Measurements from ENCODE around the gene ST8SIA1. TPM values are rescaled to one million over a fixed set of nuclear protein-coding genes. Genes with fewer than 3 reads are reported as not detected.

The ST8SIA1 gene
- polyA plus RNA-seq, 1 of the 3 experiments (the other 2 are of a cell fraction), result 0.12 TPM

DNA sequence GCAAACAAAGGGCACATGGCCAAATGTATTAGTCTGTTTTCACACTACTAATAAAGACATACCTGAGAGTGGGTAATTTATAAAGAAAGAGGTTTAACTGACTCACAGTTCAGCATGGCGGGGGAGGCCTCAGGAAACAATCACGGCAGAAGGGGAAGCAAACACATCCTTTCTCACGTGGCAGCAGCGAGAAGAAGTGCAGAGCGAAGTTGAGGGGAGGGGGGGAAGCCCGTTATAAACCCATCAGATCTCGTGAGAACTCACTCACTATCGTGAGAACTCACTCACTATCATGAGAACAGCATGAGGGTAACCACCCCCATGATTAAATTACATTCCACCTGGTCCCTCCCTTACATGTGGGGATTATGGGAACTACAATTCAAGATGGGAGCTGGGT is 66.1 kb downstream of the ST8SIA1 start:
- Histone ChIP-seq H3K4me2 (no peak overlapping the region), H3K79me2 (ENCODE audit: insufficient read depth) (no peaks in the 10 kb centered on the region), H3K27ac (ENCODE audit: low read depth in 2 of 2, low read length in 1 of 2) (no peak overlapping the region), H4K20me1 (ENCODE audit: insufficient read depth) (no peaks in the 10 kb centered on the region), H3K27me3 (ENCODE audit: insufficient read depth) (no peaks in the 10 kb centered on the region), H3K9ac (no peak overlapping the region), H3K9me3 (no peaks in the 10 kb centered on the region), H3K9me2 (no peaks in the 10 kb centered on the region), H3F3A (replicated peaks; ENCODE audit: insufficient read depth) (no peaks in the 10 kb centered on the region), H3K4me1 (ENCODE audit: control insufficient read depth in 1 of 2, insufficient read depth in 2 of 2, low read depth in 1 of 2, low read length in 1 of 2) (no peaks in the 10 kb centered on the region; a peak in 2 of 4 replicates), H3K4me3 (ENCODE audit: low read depth in 2 of 2, low read length in 1 of 2) (no peak overlapping the region), H3K36me3 (replicated peaks in 1 of 2; ENCODE audit: control insufficient read depth in 1 of 2, insufficient read depth in 2 of 2, low read length in 1 of 2) (no peaks in the 10 kb centered on the region), H2AFZ (ENCODE audit: low read depth) (no peak overlapping the region)
- ChIA-PET CTCF (no interaction called here), POLR2A (no interaction called here)
- TF ChIP-seq EP300 (IDR thresholded peaks at IDR 0.05; ENCODE audit: borderline replicate concordance in 1 of 2, low read depth in 1 of 2, low read length in 1 of 2), result no peak
- TF ChIP-seq, protein P1, sequence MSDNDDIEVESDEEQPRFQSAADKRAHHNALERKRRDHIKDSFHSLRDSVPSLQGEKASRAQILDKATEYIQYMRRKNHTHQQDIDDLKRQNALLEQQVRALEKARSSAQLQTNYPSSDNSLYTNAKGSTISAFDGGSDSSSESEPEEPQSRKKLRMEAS (IDR thresholded peaks at IDR 0.05; ENCODE audit: low read depth), result no peak
- no peak for TF ChIP-seq SIN3A (IDR thresholded peaks at IDR 0.05; ENCODE audit: borderline replicate concordance, low read depth, low read length)
- TF ChIP-seq ELF1 (IDR thresholded peaks at IDR 0.05), result no peak
- no peak for TF ChIP-seq FOXJ3 (CRISPR knock-in tag; IDR thresholded peaks at IDR 0.05)
- TF ChIP-seq POLR2AphosphoS5 (IDR thresholded peaks at IDR 0.05; ENCODE audit: low read depth, low read length), result no peak
- TF ChIP-seq TAF1 (IDR thresholded peaks at IDR 0.05; ENCODE audit: borderline replicate concordance, low read depth, low read length), result no peak
- no peak for TF ChIP-seq MEF2A (IDR thresholded peaks at IDR 0.05; ENCODE audit: borderline replicate concordance, low read depth)
- TF ChIP-seq RXRA (IDR thresholded peaks at IDR 0.05; ENCODE audit: borderline replicate concordance, low read depth), result no peak
- TF ChIP-seq EZH2phosphoT487 (IDR thresholded peaks at IDR 0.05; ENCODE audit: borderline replicate concordance, low read depth), result no peak
- TF ChIP-seq RCOR1 (IDR thresholded peaks at IDR 0.05; ENCODE audit: low read length), result no peak
- no peak for TF ChIP-seq YY1 (IDR thresholded peaks at IDR 0.05; ENCODE audit: low read depth)
- TF ChIP-seq RAD21 (IDR thresholded peaks at IDR 0.05; ENCODE audit: low read length), result no peak
- TF ChIP-seq, protein P2, sequence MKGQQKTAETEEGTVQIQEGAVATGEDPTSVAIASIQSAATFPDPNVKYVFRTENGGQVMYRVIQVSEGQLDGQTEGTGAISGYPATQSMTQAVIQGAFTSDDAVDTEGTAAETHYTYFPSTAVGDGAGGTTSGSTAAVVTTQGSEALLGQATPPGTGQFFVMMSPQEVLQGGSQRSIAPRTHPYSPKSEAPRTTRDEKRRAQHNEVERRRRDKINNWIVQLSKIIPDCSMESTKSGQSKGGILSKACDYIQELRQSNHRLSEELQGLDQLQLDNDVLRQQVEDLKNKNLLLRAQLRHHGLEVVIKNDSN (IDR thresholded peaks at IDR 0.05; ENCODE audit: borderline replicate concordance, low read depth), result no peak
- TF ChIP-seq, protein P3, sequence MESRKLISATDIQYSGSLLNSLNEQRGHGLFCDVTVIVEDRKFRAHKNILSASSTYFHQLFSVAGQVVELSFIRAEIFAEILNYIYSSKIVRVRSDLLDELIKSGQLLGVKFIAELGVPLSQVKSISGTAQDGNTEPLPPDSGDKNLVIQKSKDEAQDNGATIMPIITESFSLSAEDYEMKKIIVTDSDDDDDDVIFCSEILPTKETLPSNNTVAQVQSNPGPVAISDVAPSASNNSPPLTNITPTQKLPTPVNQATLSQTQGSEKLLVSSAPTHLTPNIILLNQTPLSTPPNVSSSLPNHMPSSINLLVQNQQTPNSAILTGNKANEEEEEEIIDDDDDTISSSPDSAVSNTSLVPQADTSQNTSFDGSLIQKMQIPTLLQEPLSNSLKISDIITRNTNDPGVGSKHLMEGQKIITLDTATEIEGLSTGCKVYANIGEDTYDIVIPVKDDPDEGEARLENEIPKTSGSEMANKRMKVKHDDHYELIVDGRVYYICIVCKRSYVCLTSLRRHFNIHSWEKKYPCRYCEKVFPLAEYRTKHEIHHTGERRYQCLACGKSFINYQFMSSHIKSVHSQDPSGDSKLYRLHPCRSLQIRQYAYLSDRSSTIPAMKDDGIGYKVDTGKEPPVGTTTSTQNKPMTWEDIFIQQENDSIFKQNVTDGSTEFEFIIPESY (IDR thresholded peaks at IDR 0.05; ENCODE audit: borderline replicate concordance, low read depth), result no peak
- no peak for TF ChIP-seq FOXM1 (IDR thresholded peaks at IDR 0.05; ENCODE audit: low read depth)
- TF ChIP-seq, protein P4, sequence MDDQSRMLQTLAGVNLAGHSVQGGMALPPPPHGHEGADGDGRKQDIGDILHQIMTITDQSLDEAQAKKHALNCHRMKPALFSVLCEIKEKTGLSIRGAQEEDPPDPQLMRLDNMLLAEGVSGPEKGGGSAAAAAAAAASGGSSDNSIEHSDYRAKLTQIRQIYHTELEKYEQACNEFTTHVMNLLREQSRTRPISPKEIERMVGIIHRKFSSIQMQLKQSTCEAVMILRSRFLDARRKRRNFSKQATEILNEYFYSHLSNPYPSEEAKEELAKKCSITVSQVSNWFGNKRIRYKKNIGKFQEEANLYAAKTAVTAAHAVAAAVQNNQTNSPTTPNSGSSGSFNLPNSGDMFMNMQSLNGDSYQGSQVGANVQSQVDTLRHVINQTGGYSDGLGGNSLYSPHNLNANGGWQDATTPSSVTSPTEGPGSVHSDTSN (IDR thresholded peaks at IDR 0.05), result no peak
- TF ChIP-seq NFIC (IDR thresholded peaks at IDR 0.05; ENCODE audit: borderline replicate concordance), result no peak
- no peak for TF ChIP-seq JUND (IDR thresholded peaks at IDR 0.05)
- no peak for TF ChIP-seq NRF1 (IDR thresholded peaks at IDR 0.05; ENCODE audit: low read depth, low read length)
- 33% methylated on average over 8 of the region's 8 CpGs for WGBS (ENCODE audit: low lambda C conversion rate)
- no peak for DNase-seq
